ENCODE data around the gene GPR18.
"Not testable (repeated sequence)": the region's sequence is repeated elsewhere in the genome, so short reads cannot be mapped to it uniquely, and the experiment has no call there.

The GPR18 gene

GRCh38 chr13:99237981-99238662 lies 20.1 kb downstream of the GPR18 start:
- in situ Hi-C loops (cut with HindIII; ENCODE audit: low sequenced_read_pairs), result no loop called here

- in situ Hi-C loops (cut with HindIII; ENCODE audit: low sequenced_read_pairs), result no loop called here
These were observed 26.5 kb downstream of the GPR18 start for GRCh38 chr13:99231721-99232120.

- in situ Hi-C loops (cut with HindIII; ENCODE audit: low sequenced_read_pairs), result no loop called here
These were observed 27.2 kb downstream of the GPR18 start for GRCh38 chr13:99230991-99231390.

- in situ Hi-C loops (cut with HindIII; ENCODE audit: low sequenced_read_pairs), result not testable (repeated sequence)
These were observed 27.6 kb downstream of the GPR18 start for GRCh38 chr13:99230588-99230987.

- in situ Hi-C loops (cut with HindIII; ENCODE audit: low sequenced_read_pairs), result no loop called here
These were observed 29.2 kb downstream of the GPR18 start for GRCh38 chr13:99228737-99229691.

GRCh38 chr13:99227909-99228688 lies 30.1 kb downstream of the GPR18 start:
- in situ Hi-C loops (cut with HindIII; ENCODE audit: low sequenced_read_pairs), result no loop called here

- in situ Hi-C loops (cut with HindIII; ENCODE audit: low sequenced_read_pairs), result no loop called here
These were observed 30.8 kb downstream of the GPR18 start for GRCh38 chr13:99227331-99227900.

- in situ Hi-C loops (cut with HindIII; ENCODE audit: low sequenced_read_pairs), result no loop called here
These were observed 31.7 kb downstream of the GPR18 start for GRCh38 chr13:99226513-99226912.

GRCh38 chr13:99225078-99225477 lies 33.1 kb downstream of the GPR18 start:
- in situ Hi-C loops (cut with HindIII; ENCODE audit: low sequenced_read_pairs), result no loop called here

- in situ Hi-C loops (cut with HindIII; ENCODE audit: low sequenced_read_pairs), result no loop called here
These were observed 34.2 kb downstream of the GPR18 start for GRCh38 chr13:99224021-99224420.

- in situ Hi-C loops (cut with HindIII; ENCODE audit: low sequenced_read_pairs), result no loop called here
These were observed 34.6 kb downstream of the GPR18 start for GRCh38 chr13:99223587-99223986.

- in situ Hi-C loops (cut with HindIII; ENCODE audit: low sequenced_read_pairs), result no loop called here
These were observed 36.5 kb downstream of the GPR18 start for GRCh38 chr13:99221567-99222239.

GRCh38 chr13:99220199-99220935 lies 37.8 kb downstream of the GPR18 start:
- in situ Hi-C loops (cut with HindIII; ENCODE audit: low sequenced_read_pairs), result no loop called here

GRCh38 chr13:99218969-99219368 lies 39.2 kb downstream of the GPR18 start:
- in situ Hi-C loops (cut with HindIII; ENCODE audit: low sequenced_read_pairs), result no loop called here

- in situ Hi-C loops (cut with HindIII; ENCODE audit: low sequenced_read_pairs), result no loop called here
These were observed 39.6 kb downstream of the GPR18 start for GRCh38 chr13:99218545-99218944.

GRCh38 chr13:99218126-99218525 lies 40.1 kb downstream of the GPR18 start:
- in situ Hi-C loops (cut with HindIII; ENCODE audit: low sequenced_read_pairs), result no loop called here

GRCh38 chr13:99217461-99218110 lies 40.6 kb downstream of the GPR18 start:
- in situ Hi-C loops (cut with HindIII; ENCODE audit: low sequenced_read_pairs), result no loop called here

GRCh38 chr13:99215184-99215830 lies 42.9 kb downstream of the GPR18 start:
- in situ Hi-C loops (cut with HindIII; ENCODE audit: low sequenced_read_pairs), result no loop called here

GRCh38 chr13:99214731-99215130 lies 43.4 kb downstream of the GPR18 start:
- in situ Hi-C loops (cut with HindIII; ENCODE audit: low sequenced_read_pairs), result no loop called here

Data from DLD1 (cell line).